ENCODE results near the gene MEI1.

DNA sequence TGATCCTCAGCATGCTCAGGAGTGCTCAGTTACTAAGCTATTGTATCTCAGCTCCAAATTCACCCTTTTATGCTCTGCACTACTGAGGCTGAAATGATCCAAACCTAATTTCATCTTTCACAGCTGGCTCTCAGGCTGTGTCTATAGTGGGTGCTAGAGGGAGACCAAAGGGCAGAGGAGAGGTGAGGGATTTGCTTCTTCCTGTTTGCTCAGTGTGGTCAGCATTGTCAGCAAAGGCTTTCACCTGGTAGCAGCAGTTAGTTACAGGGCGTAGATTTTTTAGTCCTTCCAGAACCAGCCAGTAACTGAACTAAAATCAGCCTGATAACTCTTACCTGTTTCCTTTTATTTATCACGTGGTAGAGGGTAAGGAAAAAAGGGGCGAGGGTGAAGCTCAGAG is 45.0 kb upstream of the MEI1 start:
- TF ChIP-seq POLR2AphosphoS5 (IDR thresholded peaks at IDR 0.05) (no peak), POLR2A (IDR thresholded peaks at IDR 0.05) (no peak)
- TF ChIP-seq, protein P1, sequence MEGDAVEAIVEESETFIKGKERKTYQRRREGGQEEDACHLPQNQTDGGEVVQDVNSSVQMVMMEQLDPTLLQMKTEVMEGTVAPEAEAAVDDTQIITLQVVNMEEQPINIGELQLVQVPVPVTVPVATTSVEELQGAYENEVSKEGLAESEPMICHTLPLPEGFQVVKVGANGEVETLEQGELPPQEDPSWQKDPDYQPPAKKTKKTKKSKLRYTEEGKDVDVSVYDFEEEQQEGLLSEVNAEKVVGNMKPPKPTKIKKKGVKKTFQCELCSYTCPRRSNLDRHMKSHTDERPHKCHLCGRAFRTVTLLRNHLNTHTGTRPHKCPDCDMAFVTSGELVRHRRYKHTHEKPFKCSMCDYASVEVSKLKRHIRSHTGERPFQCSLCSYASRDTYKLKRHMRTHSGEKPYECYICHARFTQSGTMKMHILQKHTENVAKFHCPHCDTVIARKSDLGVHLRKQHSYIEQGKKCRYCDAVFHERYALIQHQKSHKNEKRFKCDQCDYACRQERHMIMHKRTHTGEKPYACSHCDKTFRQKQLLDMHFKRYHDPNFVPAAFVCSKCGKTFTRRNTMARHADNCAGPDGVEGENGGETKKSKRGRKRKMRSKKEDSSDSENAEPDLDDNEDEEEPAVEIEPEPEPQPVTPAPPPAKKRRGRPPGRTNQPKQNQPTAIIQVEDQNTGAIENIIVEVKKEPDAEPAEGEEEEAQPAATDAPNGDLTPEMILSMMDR (IDR thresholded peaks at IDR 0.05), result no peak

Data from prostate gland (tissue), 2 donors.